GM23338 (cell line): ENCODE results near the gene RRBP1. TPM values are rescaled to one million over a fixed set of nuclear protein-coding genes. Genes with fewer than 3 reads are reported as not detected.

Source experiments
- ATAC-seq: fragments of 200-7000 bp; cut with Tn5 transposase; 3 replicates; pipeline ENCODE4 v1.9.1; 2020
- DNase-seq: peaks from one replicate; pipeline ENCODE4 v3.0.0-alpha.2; 2015; ENCODE audit warnings: low spot score
- H2AFZ ChIP-seq: fragments of 200-600 bp; sonication (generic); 2 replicates; pipeline ENCODE4 v1.8.0; 2016; ENCODE audit warnings: antibody characterized with exemption, mild to moderate bottlenecking, moderate library complexity
- H3F3A ChIP-seq: fragments of 200-600 bp; sonication (generic); replicated peaks from 2 replicates; pipeline ENCODE4 v1.8.0; 2017; ENCODE audit warnings: antibody characterized with exemption, mixed run types, low read depth
- H3K27ac ChIP-seq: fragments of 200-600 bp; sonication (generic); 2 replicates; pipeline ENCODE4 v1.6.1; 2016; ENCODE audit warnings: low read depth
- H3K27me3 ChIP-seq: fragments of 200-600 bp; sonication (generic); 2 replicates; pipeline ENCODE4 v1.8.0; 2016; ENCODE audit warnings: mild to moderate bottlenecking, mixed run types, moderate library complexity; ENCODE audit not compliant: insufficient read depth
- H3K36me3 ChIP-seq: fragments of 200-600 bp; sonication (generic); 2 replicates; pipeline ENCODE4 v1.8.0; 2016; ENCODE audit warnings: mild to moderate bottlenecking; ENCODE audit not compliant: insufficient read depth
- H3K4me1 ChIP-seq: fragments of 200-600 bp; sonication (generic); 2 replicates; pipeline ENCODE4 v1.8.0; 2016; ENCODE audit warnings: mild to moderate bottlenecking, moderate library complexity; ENCODE audit not compliant: insufficient read depth
- H3K4me2 ChIP-seq: fragments of 200-600 bp; sonication (generic); 2 replicates; pipeline ENCODE4 v1.7.1; 2017; ENCODE audit warnings: mixed run types
- H3K4me3 ChIP-seq: fragments of 200-600 bp; sonication (generic); 2 replicates; pipeline ENCODE4 v1.6.1; 2016; ENCODE audit warnings: mixed run types
- H3K79me2 ChIP-seq: fragments of 200-600 bp; sonication (generic); replicated peaks from 2 replicates; pipeline ENCODE4 v1.8.0; 2017; ENCODE audit warnings: mild to moderate bottlenecking; ENCODE audit not compliant: insufficient read depth
- H3K9me2 ChIP-seq: fragments of 200-600 bp; sonication (generic); 2 replicates; pipeline ENCODE4 v1.8.0; 2017; ENCODE audit not compliant: insufficient read depth
- H4K20me1 ChIP-seq: fragments of 200-600 bp; sonication (generic); replicated peaks from 2 replicates; pipeline ENCODE4 v1.8.0; 2017; ENCODE audit warnings: mild to moderate bottlenecking; ENCODE audit not compliant: insufficient read depth
- H3K27ac Mint-ChIP-seq: 2 replicates; pipeline ENCODE4 v1.8.0; 2020; ENCODE audit warnings: inconsistent platforms, mild to moderate bottlenecking, moderate library complexity, mixed read lengths
- H3K27me3 Mint-ChIP-seq: 3 replicates; pipeline ENCODE4 v1.8.0; 2022; ENCODE audit warnings: low read depth, mild to moderate bottlenecking, moderate library complexity, mixed read lengths, inconsistent platforms; ENCODE audit not compliant: insufficient read depth, poor library complexity
- H3K36me3 Mint-ChIP-seq: 3 replicates; pipeline ENCODE4 v1.8.0; 2021; ENCODE audit warnings: low read depth, mild to moderate bottlenecking, inconsistent platforms, moderate library complexity, mixed read lengths
- H3K4me1 Mint-ChIP-seq: 3 replicates; pipeline ENCODE4 v1.8.0; 2020; ENCODE audit warnings: mild to moderate bottlenecking, inconsistent platforms, mixed read lengths
- H3K4me3 Mint-ChIP-seq: 3 replicates; pipeline ENCODE4 v1.8.0; 2021; ENCODE audit warnings: moderate library complexity, mild to moderate bottlenecking, inconsistent platforms, mixed read lengths
- H3K9me3 Mint-ChIP-seq: 3 replicates; pipeline ENCODE4 v1.8.0; 2020; ENCODE audit warnings: moderate library complexity, mild to moderate bottlenecking, inconsistent platforms, mixed read lengths
- ETS1 ChIP-seq: IDR thresholded peaks from 2 replicates; pipeline ENCODE4 v1.6.1; 2016; ENCODE audit warnings: antibody characterized with exemption
- EZH2 ChIP-seq: fragments of 200-600 bp; sonication (generic); IDR thresholded peaks from one replicate; pipeline ENCODE4 v1.8.0; 2017; ENCODE audit warnings: antibody characterized with exemption, mild to moderate bottlenecking, low read depth; ENCODE audit not compliant: unreplicated experiment
- EZH2phosphoT487 ChIP-seq: fragments of 200-600 bp; sonication (generic); IDR thresholded peaks from one replicate; pipeline ENCODE4 v1.8.1; 2018; ENCODE audit warnings: antibody characterized with exemption; ENCODE audit not compliant: unreplicated experiment
- POLR2AphosphoS5 ChIP-seq: IDR thresholded peaks from 2 replicates; pipeline ENCODE4 v1.6.1; 2016; ENCODE audit warnings: antibody characterized with exemption, low read depth
- STAT1 ChIP-seq: IDR thresholded peaks from one replicate; pipeline ENCODE4 v1.6.1; 2016; ENCODE audit warnings: antibody characterized with exemption; ENCODE audit not compliant: unreplicated experiment
- polyA plus RNA-seq: library from polyadenylated mRNA; unstranded; fragments of >200 nt; fragmentation: Nextera tagmentation; extraction: Ambion mirVana; gene quantifications from 2 replicates; pipeline ENCODE4 v1.2.1, GENCODE V29; 2016
- total RNA-seq: library from RNA; depleted of rRNA; stranded (reverse); fragments of >200 nt; shearing (Covaris generic); gene quantifications from 2 replicates; pipeline ENCODE4 v1.2.3, GENCODE V29; 2014
- TF ChIP-seq, protein P1 (sequence below), 2 experiments: fragments of 200-600 bp in 1 of 2; sonication (generic) in 1 of 2; conservative IDR thresholded peaks; 2 replicates each; pipeline versions ENCODE4 v1.5.1 to v1.6.1; 2016 to 2017; ENCODE audit warnings: antibody characterized with exemption in 2 of 2, low read depth in 2 of 2, mild to moderate bottlenecking in 2 of 2, moderate library complexity in 1 of 2
- TF ChIP-seq, protein P2 (sequence below): IDR thresholded peaks from one replicate; pipeline ENCODE4 v1.6.1; 2018; ENCODE audit warnings: antibody characterized with exemption; ENCODE audit not compliant: unreplicated experiment
- TF ChIP-seq, protein P3 (sequence below): fragments of 250-450 bp; sonication (Bioruptor Pico); IDR thresholded peaks from 2 replicates; pipeline ENCODE4 v1.5.0; 2020; ENCODE audit warnings: mild to moderate bottlenecking, moderate library complexity

The RRBP1 gene
- total and polyA plus RNA-seq, 2 experiments from 2014 or later: 105 to 113 TPM

DNA sequence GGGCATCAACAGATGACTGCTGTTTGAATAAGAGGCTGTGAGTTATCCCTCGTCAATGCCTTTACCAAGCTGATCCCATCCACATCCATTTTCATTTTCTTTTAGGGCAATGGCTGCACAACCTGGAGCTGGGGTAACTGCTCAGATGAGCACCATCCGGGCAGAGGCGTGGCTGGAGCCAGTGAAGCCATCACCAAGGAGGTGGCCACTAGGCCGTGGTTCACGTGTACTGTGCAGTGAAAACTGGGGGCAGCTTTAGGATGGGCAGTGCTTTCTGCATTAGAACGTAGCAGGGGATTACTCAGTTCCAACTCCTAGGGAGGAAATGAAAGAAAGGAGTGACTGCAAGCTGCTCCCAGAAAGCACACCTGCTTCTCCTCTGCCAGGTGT is 51.2 kb downstream of the RRBP1 start:
- no peaks in the 10 kb centered on the region; the same call in 2 of the 3 replicates for H3K4me1 Mint-ChIP-seq
- Histone ChIP-seq H3K27me3 (no peaks in the 10 kb centered on the region), H3F3A (no peaks in the 10 kb centered on the region), H3K36me3 (peaks cover 5% of the 10 kb centered on the region; the same call in 1 of the 2 replicates), H3K27ac (no peak overlapping the region), H3K4me3 (no peak overlapping the region), H3K79me2 (no peaks in the 10 kb centered on the region), H2AFZ (no peak overlapping the region), H4K20me1 (no peaks in the 10 kb centered on the region), H3K4me2 (no peak overlapping the region), H3K9me2 (no peaks in the 10 kb centered on the region), H3K4me1 (no peaks in the 10 kb centered on the region)
- H3K4me3 Mint-ChIP-seq: no peak overlapping the region
- no peak for TF ChIP-seq EZH2phosphoT487
- no peak overlapping the region for H3K27ac Mint-ChIP-seq
- ATAC-seq (no peak), DNase-seq (no peak)
- H3K9me3 Mint-ChIP-seq: 0 out of 3 replicates have a peak, but pooled peaks cover 3% of the 10 kb centered on the region
- peaks cover 11% of the 10 kb centered on the region for H3K27me3 Mint-ChIP-seq
- H3K36me3 Mint-ChIP-seq: peaks cover 68% of the 10 kb centered on the region

DNA sequence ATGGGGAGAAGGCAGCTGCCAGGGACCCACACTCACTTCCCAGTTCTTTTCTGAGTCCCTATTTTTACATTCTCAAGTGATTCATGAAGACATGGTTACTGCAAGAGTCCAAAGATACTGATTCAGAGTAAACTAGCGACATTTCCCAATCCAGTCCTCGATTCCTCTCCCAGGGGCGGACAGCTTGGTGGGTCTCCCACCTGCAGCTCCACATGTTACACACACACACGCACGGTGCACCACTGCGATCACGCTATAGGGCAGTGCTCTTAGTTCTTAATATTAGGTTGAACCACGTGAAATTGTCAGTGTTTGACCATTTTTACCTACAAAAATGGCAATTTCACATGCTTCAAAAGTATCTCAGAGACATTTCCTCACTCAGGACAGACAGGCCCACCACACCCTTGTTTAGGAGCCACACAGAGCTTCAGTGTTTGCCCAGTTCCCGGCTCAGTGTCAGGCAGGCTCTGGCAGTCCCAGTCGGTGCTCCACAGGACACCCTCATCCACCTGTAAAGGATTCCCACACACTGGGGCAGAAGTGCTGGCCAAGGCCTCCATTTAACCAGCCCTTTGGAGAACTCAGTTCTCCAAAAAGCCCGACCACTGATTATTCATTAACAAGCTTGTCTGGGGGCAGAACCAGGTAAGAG is 51.8 kb downstream of the RRBP1 start:
- no peak overlapping the region for H3K27ac Mint-ChIP-seq
- Histone ChIP-seq H3K4me3 (no peak overlapping the region), H3K27ac (no peak overlapping the region), H3K4me2 (no peak overlapping the region), H2AFZ (no peak overlapping the region), H3K9me2 (no peaks in the 10 kb centered on the region), H3K4me1 (no peaks in the 10 kb centered on the region), H4K20me1 (no peaks in the 10 kb centered on the region), H3K27me3 (no peaks in the 10 kb centered on the region), H3K36me3 (peaks cover 5% of the 10 kb centered on the region; the same call in 1 of the 2 replicates), H3K79me2 (no peaks in the 10 kb centered on the region), H3F3A (no peaks in the 10 kb centered on the region)
- no peak overlapping the region for H3K4me3 Mint-ChIP-seq
- DNase-seq (no peak), ATAC-seq (no peak)
- H3K27me3 Mint-ChIP-seq: peaks cover 10% of the 10 kb centered on the region
- H3K4me1 Mint-ChIP-seq: no peaks in the 10 kb centered on the region; the same call in 2 of the 3 replicates
- 0 out of 3 replicates have a peak, but pooled peaks cover 3% of the 10 kb centered on the region for H3K9me3 Mint-ChIP-seq
- H3K36me3 Mint-ChIP-seq: peaks cover 69% of the 10 kb centered on the region
- TF ChIP-seq POLR2AphosphoS5: no peak
- no peak for TF ChIP-seq EZH2
- TF ChIP-seq ETS1: no peak
- TF ChIP-seq, protein P1, sequence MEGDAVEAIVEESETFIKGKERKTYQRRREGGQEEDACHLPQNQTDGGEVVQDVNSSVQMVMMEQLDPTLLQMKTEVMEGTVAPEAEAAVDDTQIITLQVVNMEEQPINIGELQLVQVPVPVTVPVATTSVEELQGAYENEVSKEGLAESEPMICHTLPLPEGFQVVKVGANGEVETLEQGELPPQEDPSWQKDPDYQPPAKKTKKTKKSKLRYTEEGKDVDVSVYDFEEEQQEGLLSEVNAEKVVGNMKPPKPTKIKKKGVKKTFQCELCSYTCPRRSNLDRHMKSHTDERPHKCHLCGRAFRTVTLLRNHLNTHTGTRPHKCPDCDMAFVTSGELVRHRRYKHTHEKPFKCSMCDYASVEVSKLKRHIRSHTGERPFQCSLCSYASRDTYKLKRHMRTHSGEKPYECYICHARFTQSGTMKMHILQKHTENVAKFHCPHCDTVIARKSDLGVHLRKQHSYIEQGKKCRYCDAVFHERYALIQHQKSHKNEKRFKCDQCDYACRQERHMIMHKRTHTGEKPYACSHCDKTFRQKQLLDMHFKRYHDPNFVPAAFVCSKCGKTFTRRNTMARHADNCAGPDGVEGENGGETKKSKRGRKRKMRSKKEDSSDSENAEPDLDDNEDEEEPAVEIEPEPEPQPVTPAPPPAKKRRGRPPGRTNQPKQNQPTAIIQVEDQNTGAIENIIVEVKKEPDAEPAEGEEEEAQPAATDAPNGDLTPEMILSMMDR (conservative IDR thresholded peaks at IDR 0.05; ENCODE audit: low read depth in 2 of 2): no peak
- no peak for TF ChIP-seq STAT1
- TF ChIP-seq EZH2phosphoT487: no peak
- TF ChIP-seq, protein P2, sequence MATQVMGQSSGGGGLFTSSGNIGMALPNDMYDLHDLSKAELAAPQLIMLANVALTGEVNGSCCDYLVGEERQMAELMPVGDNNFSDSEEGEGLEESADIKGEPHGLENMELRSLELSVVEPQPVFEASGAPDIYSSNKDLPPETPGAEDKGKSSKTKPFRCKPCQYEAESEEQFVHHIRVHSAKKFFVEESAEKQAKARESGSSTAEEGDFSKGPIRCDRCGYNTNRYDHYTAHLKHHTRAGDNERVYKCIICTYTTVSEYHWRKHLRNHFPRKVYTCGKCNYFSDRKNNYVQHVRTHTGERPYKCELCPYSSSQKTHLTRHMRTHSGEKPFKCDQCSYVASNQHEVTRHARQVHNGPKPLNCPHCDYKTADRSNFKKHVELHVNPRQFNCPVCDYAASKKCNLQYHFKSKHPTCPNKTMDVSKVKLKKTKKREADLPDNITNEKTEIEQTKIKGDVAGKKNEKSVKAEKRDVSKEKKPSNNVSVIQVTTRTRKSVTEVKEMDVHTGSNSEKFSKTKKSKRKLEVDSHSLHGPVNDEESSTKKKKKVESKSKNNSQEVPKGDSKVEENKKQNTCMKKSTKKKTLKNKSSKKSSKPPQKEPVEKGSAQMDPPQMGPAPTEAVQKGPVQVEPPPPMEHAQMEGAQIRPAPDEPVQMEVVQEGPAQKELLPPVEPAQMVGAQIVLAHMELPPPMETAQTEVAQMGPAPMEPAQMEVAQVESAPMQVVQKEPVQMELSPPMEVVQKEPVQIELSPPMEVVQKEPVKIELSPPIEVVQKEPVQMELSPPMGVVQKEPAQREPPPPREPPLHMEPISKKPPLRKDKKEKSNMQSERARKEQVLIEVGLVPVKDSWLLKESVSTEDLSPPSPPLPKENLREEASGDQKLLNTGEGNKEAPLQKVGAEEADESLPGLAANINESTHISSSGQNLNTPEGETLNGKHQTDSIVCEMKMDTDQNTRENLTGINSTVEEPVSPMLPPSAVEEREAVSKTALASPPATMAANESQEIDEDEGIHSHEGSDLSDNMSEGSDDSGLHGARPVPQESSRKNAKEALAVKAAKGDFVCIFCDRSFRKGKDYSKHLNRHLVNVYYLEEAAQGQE: no peak
- TF ChIP-seq, protein P3, sequence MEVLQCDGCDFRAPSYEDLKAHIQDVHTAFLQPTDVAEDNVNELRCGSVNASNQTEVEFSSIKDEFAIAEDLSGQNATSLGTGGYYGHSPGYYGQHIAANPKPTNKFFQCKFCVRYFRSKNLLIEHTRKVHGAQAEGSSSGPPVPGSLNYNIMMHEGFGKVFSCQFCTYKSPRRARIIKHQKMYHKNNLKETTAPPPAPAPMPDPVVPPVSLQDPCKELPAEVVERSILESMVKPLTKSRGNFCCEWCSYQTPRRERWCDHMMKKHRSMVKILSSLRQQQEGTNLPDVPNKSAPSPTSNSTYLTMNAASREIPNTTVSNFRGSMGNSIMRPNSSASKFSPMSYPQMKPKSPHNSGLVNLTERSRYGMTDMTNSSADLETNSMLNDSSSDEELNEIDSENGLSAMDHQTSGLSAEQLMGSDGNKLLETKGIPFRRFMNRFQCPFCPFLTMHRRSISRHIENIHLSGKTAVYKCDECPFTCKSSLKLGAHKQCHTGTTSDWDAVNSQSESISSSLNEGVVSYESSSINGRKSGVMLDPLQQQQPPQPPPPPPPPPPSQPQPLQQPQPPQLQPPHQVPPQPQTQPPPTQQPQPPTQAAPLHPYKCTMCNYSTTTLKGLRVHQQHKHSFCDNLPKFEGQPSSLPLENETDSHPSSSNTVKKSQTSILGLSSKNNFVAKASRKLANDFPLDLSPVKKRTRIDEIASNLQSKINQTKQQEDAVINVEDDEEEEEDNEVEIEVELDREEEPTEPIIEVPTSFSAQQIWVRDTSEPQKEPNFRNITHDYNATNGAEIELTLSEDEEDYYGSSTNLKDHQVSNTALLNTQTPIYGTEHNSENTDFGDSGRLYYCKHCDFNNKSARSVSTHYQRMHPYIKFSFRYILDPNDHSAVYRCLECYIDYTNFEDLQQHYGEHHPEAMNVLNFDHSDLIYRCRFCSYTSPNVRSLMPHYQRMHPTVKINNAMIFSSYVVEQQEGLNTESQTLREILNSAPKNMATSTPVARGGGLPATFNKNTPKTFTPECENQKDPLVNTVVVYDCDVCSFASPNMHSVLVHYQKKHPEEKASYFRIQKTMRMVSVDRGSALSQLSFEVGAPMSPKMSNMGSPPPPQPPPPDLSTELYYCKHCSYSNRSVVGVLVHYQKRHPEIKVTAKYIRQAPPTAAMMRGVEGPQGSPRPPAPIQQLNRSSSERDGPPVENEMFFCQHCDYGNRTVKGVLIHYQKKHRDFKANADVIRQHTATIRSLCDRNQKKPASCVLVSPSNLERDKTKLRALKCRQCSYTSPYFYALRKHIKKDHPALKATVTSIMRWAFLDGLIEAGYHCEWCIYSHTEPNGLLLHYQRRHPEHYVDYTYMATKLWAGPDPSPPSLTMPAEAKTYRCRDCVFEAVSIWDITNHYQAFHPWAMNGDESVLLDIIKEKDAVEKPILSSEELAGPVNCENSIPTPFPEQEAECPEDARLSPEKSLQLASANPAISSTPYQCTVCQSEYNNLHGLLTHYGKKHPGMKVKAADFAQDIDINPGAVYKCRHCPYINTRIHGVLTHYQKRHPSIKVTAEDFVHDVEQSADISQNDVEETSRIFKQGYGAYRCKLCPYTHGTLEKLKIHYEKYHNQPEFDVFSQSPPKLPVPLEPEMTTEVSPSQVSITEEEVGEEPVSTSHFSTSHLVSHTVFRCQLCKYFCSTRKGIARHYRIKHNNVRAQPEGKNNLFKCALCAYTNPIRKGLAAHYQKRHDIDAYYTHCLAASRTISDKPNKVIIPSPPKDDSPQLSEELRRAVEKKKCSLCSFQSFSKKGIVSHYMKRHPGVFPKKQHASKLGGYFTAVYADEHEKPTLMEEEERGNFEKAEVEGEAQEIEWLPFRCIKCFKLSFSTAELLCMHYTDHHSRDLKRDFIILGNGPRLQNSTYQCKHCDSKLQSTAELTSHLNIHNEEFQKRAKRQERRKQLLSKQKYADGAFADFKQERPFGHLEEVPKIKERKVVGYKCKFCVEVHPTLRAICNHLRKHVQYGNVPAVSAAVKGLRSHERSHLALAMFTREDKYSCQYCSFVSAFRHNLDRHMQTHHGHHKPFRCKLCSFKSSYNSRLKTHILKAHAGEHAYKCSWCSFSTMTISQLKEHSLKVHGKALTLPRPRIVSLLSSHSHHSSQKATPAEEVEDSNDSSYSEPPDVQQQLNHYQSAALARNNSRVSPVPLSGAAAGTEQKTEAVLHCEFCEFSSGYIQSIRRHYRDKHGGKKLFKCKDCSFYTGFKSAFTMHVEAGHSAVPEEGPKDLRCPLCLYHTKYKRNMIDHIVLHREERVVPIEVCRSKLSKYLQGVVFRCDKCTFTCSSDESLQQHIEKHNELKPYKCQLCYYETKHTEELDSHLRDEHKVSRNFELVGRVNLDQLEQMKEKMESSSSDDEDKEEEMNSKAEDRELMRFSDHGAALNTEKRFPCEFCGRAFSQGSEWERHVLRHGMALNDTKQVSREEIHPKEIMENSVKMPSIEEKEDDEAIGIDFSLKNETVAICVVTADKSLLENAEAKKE (CRISPR knock-in tag): no peak
